Esophagus squamous epithelium (tissue), 5 donors: ENCODE measurements around the gene ST6GALNAC3. TPM values are rescaled to one million over a fixed set of nuclear protein-coding genes. Genes with fewer than 3 reads are reported as not detected.

Experiments
- DNase-seq: peaks from one replicate; lab custom pipeline; 2025; lab: John Stamatoyannopoulos, UW
- H3K27ac ChIP-seq, 4 donors: fragments of 200-600 bp; sonication (generic); one replicate each; pipeline ENCODE4 v1.5.1; 2016 to 2019; ENCODE audit warnings: mild to moderate bottlenecking in 1 of 4
- H3K27me3 ChIP-seq, 4 donors: fragments of 200-600 bp; sonication (generic); 1 replicate in 3 of 4; 2 replicates in 1 of 4; pipeline versions ENCODE4 v1.5.1 to v1.6.0; 2017 to 2021; ENCODE audit warnings: antibody characterized with exemption in 1 of 4
- H3K36me3 ChIP-seq, 3 donors: fragments of 200-600 bp; sonication (generic); one replicate each; pipeline ENCODE4 v1.5.1; 2016 to 2019
- H3K4me1 ChIP-seq, 3 donors: fragments of 200-600 bp; sonication (generic); one replicate each; pipeline ENCODE4 v1.5.1; 2017 to 2019
- H3K4me3 ChIP-seq, 4 donors: fragments of 200-600 bp; sonication (generic); 1 replicate in 3 of 4; 2 replicates in 1 of 4; pipeline ENCODE4 v1.5.1; 2016 to 2019; ENCODE audit warnings: mild to moderate bottlenecking in 2 of 4, moderate library complexity in 1 of 4
- H3K9me3 ChIP-seq, 3 donors: fragments of 200-600 bp; sonication (generic); one replicate each; pipeline ENCODE4 v1.5.1; 2016 to 2019
- POLR2A ChIP-seq, 4 donors: fragments of 450-650 bp; IDR thresholded peaks; one replicate each; pipeline ENCODE4 v1.6.1; 2017; ENCODE audit warnings: antibody characterized with exemption in 4 of 4, mild to moderate bottlenecking in 4 of 4, moderate library complexity in 3 of 4
- WGBS, 2 donors: methylation state at CpG; one replicate each; pipeline ENCODE4 v1.1.5; 2018; 5-methylcytosine and 5-hydroxymethylcytosine counted together
- intact Hi-C: fragments of 100-400 bp; cut with DNase I; formaldehyde crosslinking; loops from one replicate; pipeline ENCODE4 v1.15.0; 2022
- total RNA-seq, 4 donors: library from RNA; depleted of rRNA; stranded (reverse); fragments of >200 nt; gene quantifications; one replicate each; pipeline ENCODE4 v1.1.0, GENCODE V29; 2016
- TF ChIP-seq, protein P1 (sequence below), 6 experiments: fragments of 450-650 bp in 4 of 6; fragments of 200-600 bp in 2 of 6; sonication (generic) in 2 of 6; IDR thresholded peaks; one replicate each; pipeline ENCODE4 v1.5.1; 2016 to 2019; ENCODE audit warnings: antibody characterized with exemption in 6 of 6, mild to moderate bottlenecking in 4 of 6, moderate library complexity in 4 of 6
- donor health status: DM: yes; HTN: yes; CAD: no.

ST6GALNAC3 gene
- total RNA-seq, 4 donors from 2014 or later: 0.27 to 4.3 (median 2.2) TPM

DNA sequence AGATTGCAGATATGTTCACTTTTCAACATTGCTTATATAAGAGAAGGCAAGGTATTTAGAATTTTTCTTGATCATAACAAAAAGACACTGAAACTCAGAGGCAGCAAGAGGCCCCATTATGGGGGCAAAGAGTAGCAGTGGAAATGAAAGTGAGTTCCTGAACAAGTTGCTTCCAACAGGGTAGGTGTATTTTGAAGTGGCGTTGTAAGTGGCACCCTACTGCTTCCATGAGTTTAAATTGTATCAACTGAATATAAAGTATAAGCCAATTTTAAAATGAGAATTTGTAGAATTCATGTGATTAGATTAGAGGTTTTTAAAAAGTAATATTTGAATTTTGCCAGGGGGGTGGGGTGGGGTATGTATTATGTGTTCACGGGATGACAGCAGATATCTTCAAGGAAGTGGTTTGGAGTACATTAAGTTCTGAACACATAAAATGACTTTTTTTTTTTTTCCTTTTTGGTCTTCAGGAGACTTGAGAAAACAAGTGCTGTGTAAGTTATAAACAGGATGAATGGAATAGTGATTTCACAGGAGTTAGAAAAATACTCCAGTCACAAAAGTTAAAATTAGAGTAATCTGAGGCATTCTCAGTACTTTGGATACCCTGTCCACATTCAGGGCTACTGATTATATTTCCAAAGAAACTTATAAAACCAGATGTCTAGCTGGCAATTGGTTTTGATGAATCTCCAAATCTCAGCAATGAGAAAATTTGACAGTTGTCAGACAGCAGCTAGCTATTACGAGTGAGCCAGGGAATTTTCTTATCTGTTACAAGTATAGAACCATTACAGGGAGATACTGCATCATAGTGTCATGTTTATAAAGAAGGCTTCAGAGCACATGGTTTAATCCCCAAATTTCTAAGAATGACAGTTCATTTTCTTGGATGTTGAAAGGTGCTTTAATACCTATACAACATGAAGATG lies 182.0 kb downstream of the ST6GALNAC3 start:
- no peak overlapping the region for H3K27ac ChIP-seq
- DNase-seq: no peak
- H3K27me3 ChIP-seq: no peaks in the 10 kb centered on the region
- no peaks in the 10 kb centered on the region for H3K36me3 ChIP-seq
- TF ChIP-seq POLR2A (IDR thresholded peaks at IDR 0.05): no peak
- TF ChIP-seq, protein P1, sequence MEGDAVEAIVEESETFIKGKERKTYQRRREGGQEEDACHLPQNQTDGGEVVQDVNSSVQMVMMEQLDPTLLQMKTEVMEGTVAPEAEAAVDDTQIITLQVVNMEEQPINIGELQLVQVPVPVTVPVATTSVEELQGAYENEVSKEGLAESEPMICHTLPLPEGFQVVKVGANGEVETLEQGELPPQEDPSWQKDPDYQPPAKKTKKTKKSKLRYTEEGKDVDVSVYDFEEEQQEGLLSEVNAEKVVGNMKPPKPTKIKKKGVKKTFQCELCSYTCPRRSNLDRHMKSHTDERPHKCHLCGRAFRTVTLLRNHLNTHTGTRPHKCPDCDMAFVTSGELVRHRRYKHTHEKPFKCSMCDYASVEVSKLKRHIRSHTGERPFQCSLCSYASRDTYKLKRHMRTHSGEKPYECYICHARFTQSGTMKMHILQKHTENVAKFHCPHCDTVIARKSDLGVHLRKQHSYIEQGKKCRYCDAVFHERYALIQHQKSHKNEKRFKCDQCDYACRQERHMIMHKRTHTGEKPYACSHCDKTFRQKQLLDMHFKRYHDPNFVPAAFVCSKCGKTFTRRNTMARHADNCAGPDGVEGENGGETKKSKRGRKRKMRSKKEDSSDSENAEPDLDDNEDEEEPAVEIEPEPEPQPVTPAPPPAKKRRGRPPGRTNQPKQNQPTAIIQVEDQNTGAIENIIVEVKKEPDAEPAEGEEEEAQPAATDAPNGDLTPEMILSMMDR (IDR thresholded peaks at IDR 0.05): no peak
- peaks cover 0 to 4% (median 0%) of the 10 kb centered on the region in 3 donors for H3K4me1 ChIP-seq
- no peak overlapping the region for H3K4me3 ChIP-seq
- intact Hi-C loops: no loop called here
- WGBS, 2 donors: 61 to 72% methylated on average over 3 of the region's 3 CpGs
- H3K9me3 ChIP-seq: no peaks in the 10 kb centered on the region

DNA sequence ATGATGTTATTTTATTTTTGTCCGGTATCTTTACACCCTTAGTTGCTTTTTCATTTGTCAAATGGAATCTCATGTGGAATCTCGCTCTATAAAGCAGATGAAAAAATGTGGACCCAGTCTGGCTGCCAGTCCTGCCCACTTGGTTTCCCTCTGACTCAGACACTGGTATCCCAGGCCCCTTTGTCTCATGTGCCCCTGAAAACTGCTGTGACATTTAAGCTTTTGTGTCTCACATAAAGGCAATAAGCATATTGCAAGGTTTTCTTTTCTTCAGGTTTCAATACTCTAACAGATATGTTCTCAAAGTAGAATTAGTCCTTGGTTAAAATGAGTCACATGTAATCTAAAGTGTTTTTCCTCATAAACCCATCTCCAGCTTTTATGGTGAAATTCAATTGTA lies 183.3 kb downstream of the ST6GALNAC3 start:
- Histone ChIP-seq H3K9me3 (no peaks in the 10 kb centered on the region), H3K36me3 (no peaks in the 10 kb centered on the region), H3K27ac (no peak overlapping the region), H3K27me3 (no peaks in the 10 kb centered on the region), H3K4me1 (peaks cover 0 to 4% (median 0%) of the 10 kb centered on the region in 3 donors), H3K4me3 (no peak overlapping the region)
- TF ChIP-seq POLR2A (IDR thresholded peaks at IDR 0.05): no peak
- TF ChIP-seq, protein P1 (IDR thresholded peaks at IDR 0.05): no peak
- 82 to 94% methylated on average over 2 of the region's 2 CpGs for WGBS, 2 donors
- no peak for DNase-seq
- intact Hi-C loops: no loop called here

DNA sequence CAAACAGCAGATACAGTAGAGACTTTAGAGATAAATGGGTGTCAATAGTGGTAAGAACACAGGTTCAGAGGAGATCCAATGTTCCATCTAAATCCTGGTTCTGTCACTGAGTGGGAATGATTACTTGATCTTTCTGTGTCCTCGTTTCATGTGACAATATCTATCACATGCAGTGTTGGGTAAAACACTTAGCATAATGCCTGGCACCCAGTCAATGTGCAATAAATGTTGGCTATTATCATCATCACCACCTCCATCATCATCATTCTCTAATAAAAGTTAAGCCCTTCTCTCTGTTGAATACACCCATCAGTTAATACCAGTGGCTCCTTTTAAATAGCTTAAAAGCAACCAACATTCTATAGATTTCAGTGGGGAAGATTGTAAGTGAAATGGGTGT lies 184.7 kb downstream of the ST6GALNAC3 start:
- WGBS, 2 donors: 59 to 77% methylated on average over 1 of the region's 1 CpG
- DNase-seq: no peak
- Histone ChIP-seq H3K36me3 (no peaks in the 10 kb centered on the region), H3K9me3 (no peaks in the 10 kb centered on the region), H3K4me1 (no peaks in the 10 kb centered on the region), H3K4me3 (no peak overlapping the region), H3K27ac (no peak overlapping the region), H3K27me3 (no peaks in the 10 kb centered on the region)
- intact Hi-C loops: no loop called here
- TF ChIP-seq, protein P1 (IDR thresholded peaks at IDR 0.05): no peak
- no peak for TF ChIP-seq POLR2A (IDR thresholded peaks at IDR 0.05)

DNA sequence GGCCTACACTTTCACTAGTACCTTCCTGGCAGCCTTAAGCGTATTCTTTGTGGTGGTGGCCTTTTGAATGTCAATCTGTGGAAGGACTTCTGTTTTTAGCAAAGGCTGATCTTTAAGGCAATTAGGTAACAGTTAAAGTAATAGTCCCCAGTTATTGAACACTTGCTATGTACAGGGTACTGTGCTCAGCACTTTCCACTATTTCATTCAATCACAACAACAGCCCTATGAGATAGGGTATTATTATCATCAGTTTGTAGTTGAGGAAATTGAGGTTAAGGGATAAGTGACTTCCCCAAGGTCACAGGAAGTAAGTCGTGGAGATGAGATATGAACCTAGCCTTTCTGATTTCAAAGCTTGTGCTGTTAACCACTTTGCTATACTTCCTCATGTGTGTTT lies 185.7 kb downstream of the ST6GALNAC3 start:
- no peak for DNase-seq
- Histone ChIP-seq H3K9me3 (no peaks in the 10 kb centered on the region), H3K4me1 (no peaks in the 10 kb centered on the region), H3K36me3 (no peaks in the 10 kb centered on the region), H3K27me3 (no peaks in the 10 kb centered on the region), H3K27ac (no peak overlapping the region), H3K4me3 (no peak overlapping the region)
- 61 to 80% methylated on average over 2 of the region's 2 CpGs for WGBS, 2 donors
- intact Hi-C loops: no loop called here
- TF ChIP-seq POLR2A (IDR thresholded peaks at IDR 0.05): no peak
- TF ChIP-seq, protein P1 (IDR thresholded peaks at IDR 0.05): no peak

DNA sequence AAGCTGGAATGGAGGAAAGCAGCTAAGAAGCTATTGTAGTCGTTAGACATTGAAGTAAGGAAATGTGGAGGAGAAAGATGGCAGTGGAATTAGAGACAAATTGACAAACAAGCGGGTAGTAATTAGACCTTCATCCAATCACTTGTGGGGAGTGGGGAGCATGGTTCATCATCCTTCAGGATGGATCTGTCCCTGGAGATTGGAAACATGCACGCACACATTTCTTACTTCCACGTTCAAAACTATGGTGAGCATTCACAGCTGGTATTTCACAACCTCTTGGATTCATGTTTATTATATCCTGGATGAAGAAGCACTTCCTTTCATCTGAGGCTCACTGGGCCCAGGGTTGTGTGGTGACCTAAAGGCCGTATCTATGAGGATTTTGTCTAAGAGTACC lies 188.1 kb downstream of the ST6GALNAC3 start:
- Histone ChIP-seq H3K4me3 (no peak overlapping the region), H3K4me1 (no peaks in the 10 kb centered on the region), H3K36me3 (no peaks in the 10 kb centered on the region), H3K27ac (no peak overlapping the region), H3K9me3 (no peaks in the 10 kb centered on the region), H3K27me3 (no peaks in the 10 kb centered on the region)
- intact Hi-C loops: no loop called here
- TF ChIP-seq POLR2A (IDR thresholded peaks at IDR 0.05): no peak
- TF ChIP-seq, protein P1 (IDR thresholded peaks at IDR 0.05): no peak
- no peak for DNase-seq
- 70 to 74% methylated on average over 5 of the region's 5 CpGs for WGBS, 2 donors
